Measurements from ENCODE around the gene SYNGAP1. TPM values are rescaled to one million over a fixed set of nuclear protein-coding genes. Genes with fewer than 3 reads are reported as not detected.
"Not testable (repeated sequence)": the region's sequence is repeated elsewhere in the genome, so short reads cannot be mapped to it uniquely, and the experiment has no call there.

The SYNGAP1 gene
- total RNA-seq, 4 donors from 2014 or later, result 3.3 to 8.6 (median 4.1) TPM

GRCh38 chr6:33392979-33393378, 26.9 kb upstream of the SYNGAP1 start:
- DNase-seq, result no peak
- Histone ChIP-seq H3K4me1 (peaks cover 11 to 31% (median 11%) of the 10 kb centered on the region in 3 donors), H3K36me3 (no peaks in the 10 kb centered on the region), H3K27me3 (no peaks in the 10 kb centered on the region), H3K4me3 (peak overlapping the region in 1 of 4 donors; percentile 80), H3K9me3 (no peaks in the 10 kb centered on the region), H3K27ac (peak overlapping the region in 3 of 4 donors; percentile 88 to 96 (median 94))
- intact Hi-C loops (cut with DNase I), result no loop called here
- 44 to 58% methylated on average over 3 of the region's 3 CpGs for WGBS, 2 donors
- TF ChIP-seq CTCF (IDR thresholded peaks at IDR 0.05) (no peak), POLR2A (IDR thresholded peaks at IDR 0.05) (no peak)

- H3K4me1 ChIP-seq, result peaks cover 0 to 14% (median 0%) of the 10 kb centered on the region in 3 donors
- intact Hi-C loops (cut with DNase I), result no loop called here
- no peak overlapping the region for H3K27ac ChIP-seq
- no peak for DNase-seq
- H3K9me3 ChIP-seq, result no peaks in the 10 kb centered on the region
- no peaks in the 10 kb centered on the region for H3K27me3 ChIP-seq
- TF ChIP-seq POLR2A (IDR thresholded peaks at IDR 0.05), result no peak
- no peak for TF ChIP-seq CTCF (IDR thresholded peaks at IDR 0.05)
- H3K36me3 ChIP-seq, result peaks cover 0 to 5% (median 0%) of the 10 kb centered on the region in 3 donors
- WGBS, 2 donors, result 70 to 100% methylated on average over 1 of the region's 1 CpG
- H3K4me3 ChIP-seq, result no peak overlapping the region
Measured at GRCh38 chr6:33397541-33397940, 22.3 kb upstream of the SYNGAP1 start.

- H3K4me1 ChIP-seq; DNase-seq; H3K27me3 ChIP-seq; H3K27ac ChIP-seq; intact Hi-C loops (cut with DNase I); H3K4me3 ChIP-seq; H3K9me3 ChIP-seq: not testable (repeated sequence)
- peaks cover 0 to 10% (median 0%) of the 10 kb centered on the region in 3 donors for H3K36me3 ChIP-seq
- 89 to 100% methylated on average over 3 of the region's 3 CpGs for WGBS, 2 donors
Measured at GRCh38 chr6:33398601-33399000, 21.3 kb upstream of the SYNGAP1 start.

DNA sequence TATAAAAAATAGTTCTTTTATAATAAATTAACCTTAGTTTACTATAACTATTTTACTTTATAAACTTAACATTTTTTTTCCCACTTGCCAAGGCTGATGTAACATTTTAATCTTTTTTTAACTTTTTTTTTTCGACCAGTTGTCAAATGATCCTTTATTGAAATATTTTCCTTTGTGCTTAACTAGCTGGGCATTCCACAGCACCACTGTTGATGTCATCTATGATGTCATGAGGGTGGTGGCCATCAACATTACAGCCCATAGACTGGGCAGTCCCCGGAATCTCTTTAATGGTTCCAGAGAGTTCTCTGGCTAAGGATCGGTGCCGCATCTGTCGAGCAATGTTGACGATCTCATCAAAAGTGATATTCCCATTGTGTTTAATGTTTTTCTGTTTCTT, 20.0 kb upstream of the SYNGAP1 start:
- peaks cover 0 to 21% (median 0%) of the 10 kb centered on the region in 3 donors for H3K36me3 ChIP-seq
- H3K4me1 ChIP-seq; H3K9me3 ChIP-seq; DNase-seq; H3K27ac ChIP-seq; H3K4me3 ChIP-seq; H3K27me3 ChIP-seq; intact Hi-C loops (cut with DNase I): not testable (repeated sequence)
- 95 to 100% methylated on average over 6 of the region's 6 CpGs for WGBS, 2 donors

DNA sequence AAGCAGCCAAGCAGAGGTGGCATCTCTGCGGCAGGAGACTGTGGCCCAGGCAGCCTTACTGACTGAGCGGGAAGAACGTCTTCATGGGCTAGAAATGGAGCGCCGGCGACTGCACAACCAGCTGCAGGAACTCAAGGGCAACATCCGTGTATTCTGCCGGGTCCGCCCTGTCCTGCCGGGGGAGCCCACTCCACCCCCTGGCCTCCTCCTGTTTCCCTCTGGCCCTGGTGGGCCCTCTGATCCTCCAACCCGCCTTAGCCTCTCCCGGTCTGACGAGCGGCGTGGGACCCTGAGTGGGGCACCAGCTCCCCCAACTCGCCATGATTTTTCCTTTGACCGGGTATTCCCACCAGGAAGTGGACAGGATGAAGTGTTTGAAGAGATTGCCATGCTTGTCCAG, 15.0 kb upstream of the SYNGAP1 start:
- Histone ChIP-seq H3K9me3 (no peaks in the 10 kb centered on the region), H3K27me3 (no peaks in the 10 kb centered on the region), H3K4me1 (peaks cover 0 to 6% (median 0%) of the 10 kb centered on the region in 3 donors), H3K36me3 (peaks cover 0 to 30% (median 0%) of the 10 kb centered on the region in 3 donors), H3K4me3 (no peak overlapping the region), H3K27ac (no peak overlapping the region)
- TF ChIP-seq CTCF (IDR thresholded peaks at IDR 0.05), result no peak
- TF ChIP-seq POLR2A (IDR thresholded peaks at IDR 0.05), result no peak
- WGBS, 2 donors, result 90% methylated on average over 2 of the region's 17 CpGs; no CpG with 5 or more reads in 1 of the 2 donors
- intact Hi-C loops (cut with DNase I), result no loop called here
- DNase-seq, result no peak

- no peaks in the 10 kb centered on the region for H3K27me3 ChIP-seq
Measured at GRCh38 chr6:33405386-33405940, 14.4 kb upstream of the SYNGAP1 start.

More at GRCh38 chr6:33405386-33405940, 14.4 kb upstream of the SYNGAP1 start:
- no peak for DNase-seq
- WGBS, 2 donors, result 85 to 90% methylated on average over 10 to 13 of the region's 15 CpGs
- no peak for TF ChIP-seq CTCF (IDR thresholded peaks at IDR 0.05)
- TF ChIP-seq POLR2A (IDR thresholded peaks at IDR 0.05), result no peak
- H3K4me1 ChIP-seq, result peaks cover 0 to 7% (median 0%) of the 10 kb centered on the region in 3 donors
- intact Hi-C loops (cut with DNase I), result no loop called here
- no peak overlapping the region for H3K4me3 ChIP-seq
- H3K27ac ChIP-seq, result no peak overlapping the region
- H3K36me3 ChIP-seq, result peaks cover 0 to 30% (median 0%) of the 10 kb centered on the region in 3 donors
- no peaks in the 10 kb centered on the region for H3K9me3 ChIP-seq
